Stimulated activated naive CD8-positive, alpha-beta T cell treated with anti-CD3 and anti-CD28 coated beads, Interleukin-15, Interleukin-2, amounts not matched to agents 100 ng/mL and 50 ng/mL, for 24 hours (primary cell): Measurements from ENCODE around the gene BRD2.

ENCODE experiments used
- H3K27ac Mint-ChIP-seq: one replicate; pipeline ENCODE4 v1.8.0; 2021; ENCODE audit warnings: mild to moderate bottlenecking, mixed read lengths
- H3K27me3 Mint-ChIP-seq: one replicate; pipeline ENCODE4 v1.8.0; 2021; ENCODE audit warnings: mixed read lengths
- H3K36me3 Mint-ChIP-seq: one replicate; pipeline ENCODE4 v1.8.0; 2021; ENCODE audit warnings: low read depth, mixed read lengths
- H3K4me1 Mint-ChIP-seq: one replicate; pipeline ENCODE4 v1.8.0; 2021; ENCODE audit warnings: low read depth, mixed read lengths
- H3K4me3 Mint-ChIP-seq: one replicate; pipeline ENCODE4 v1.8.0; 2021; ENCODE audit warnings: mild to moderate bottlenecking, mixed read lengths
- H3K9me3 Mint-ChIP-seq: one replicate; pipeline ENCODE4 v1.8.0; 2021; ENCODE audit warnings: mixed read lengths

The BRD2 gene

GRCh38 chr6:33017018-33017417, 48.6 kb downstream of the BRD2 start:
- H3K9me3 Mint-ChIP-seq, result no peaks in the 10 kb centered on the region
- H3K27me3 Mint-ChIP-seq, result no peaks in the 10 kb centered on the region
- H3K4me1 Mint-ChIP-seq, result peaks cover 48% of the 10 kb centered on the region
- no peak overlapping the region for H3K27ac Mint-ChIP-seq
- no peaks in the 10 kb centered on the region for H3K36me3 Mint-ChIP-seq
- H3K4me3 Mint-ChIP-seq, result no peak overlapping the region

- no peaks in the 10 kb centered on the region for H3K9me3 Mint-ChIP-seq
- H3K4me1 Mint-ChIP-seq, result peaks cover 48% of the 10 kb centered on the region
- no peaks in the 10 kb centered on the region for H3K36me3 Mint-ChIP-seq
- peak overlapping the region; percentile 77 for H3K4me3 Mint-ChIP-seq
- peak overlapping the region; percentile 92 for H3K27ac Mint-ChIP-seq
- H3K27me3 Mint-ChIP-seq, result no peaks in the 10 kb centered on the region
Observed at GRCh38 chr6:33017694-33018353, 49.4 kb downstream of the BRD2 start.

GRCh38 chr6:33018418-33018817, 50.0 kb downstream of the BRD2 start:
- Mint-ChIP-seq H3K4me1 (peaks cover 48% of the 10 kb centered on the region), H3K27ac (peak overlapping the region; percentile 92), H3K9me3 (no peaks in the 10 kb centered on the region), H3K27me3 (no peaks in the 10 kb centered on the region), H3K4me3 (peak overlapping the region; percentile 77), H3K36me3 (no peaks in the 10 kb centered on the region)

GRCh38 chr6:33018904-33019303, 50.5 kb downstream of the BRD2 start:
- Mint-ChIP-seq H3K4me3 (peak overlapping the region; percentile 77), H3K27ac (peak overlapping the region; percentile 88), H3K36me3 (no peaks in the 10 kb centered on the region), H3K27me3 (no peaks in the 10 kb centered on the region), H3K4me1 (peaks cover 48% of the 10 kb centered on the region), H3K9me3 (no peaks in the 10 kb centered on the region)

- Mint-ChIP-seq H3K27ac (peak overlapping the region; percentile 88), H3K4me1 (peaks cover 48% of the 10 kb centered on the region), H3K27me3 (no peaks in the 10 kb centered on the region), H3K36me3 (no peaks in the 10 kb centered on the region), H3K4me3 (peak overlapping the region; percentile 77), H3K9me3 (no peaks in the 10 kb centered on the region)
Observed at GRCh38 chr6:33019372-33019771, 51.0 kb downstream of the BRD2 start.

GRCh38 chr6:33021917-33022316, 53.5 kb downstream of the BRD2 start:
- Mint-ChIP-seq H3K27ac (no peak overlapping the region), H3K4me3 (no peak overlapping the region)

GRCh38 chr6:33023536-33023935, 55.1 kb downstream of the BRD2 start:
- no peak overlapping the region for H3K27ac Mint-ChIP-seq
- no peak overlapping the region for H3K4me3 Mint-ChIP-seq
- no peaks in the 10 kb centered on the region for H3K27me3 Mint-ChIP-seq
- H3K4me1 Mint-ChIP-seq, result peaks cover 31% of the 10 kb centered on the region
- no peaks in the 10 kb centered on the region for H3K36me3 Mint-ChIP-seq
- H3K9me3 Mint-ChIP-seq, result no peaks in the 10 kb centered on the region

More at GRCh38 chr6:33021917-33022316, 53.5 kb downstream of the BRD2 start:
- Mint-ChIP-seq H3K9me3 (no peaks in the 10 kb centered on the region), H3K36me3 (no peaks in the 10 kb centered on the region), H3K4me1 (peaks cover 38% of the 10 kb centered on the region), H3K27me3 (no peaks in the 10 kb centered on the region)

GRCh38 chr6:33024521-33024920, 56.1 kb downstream of the BRD2 start:
- H3K4me3 Mint-ChIP-seq, result no peak overlapping the region
- H3K4me1 Mint-ChIP-seq, result peaks cover 28% of the 10 kb centered on the region
- H3K27me3 Mint-ChIP-seq, result no peaks in the 10 kb centered on the region
- no peak overlapping the region for H3K27ac Mint-ChIP-seq
- no peaks in the 10 kb centered on the region for H3K9me3 Mint-ChIP-seq
- H3K36me3 Mint-ChIP-seq, result no peaks in the 10 kb centered on the region

- peak overlapping the region; percentile 2 for H3K4me3 Mint-ChIP-seq
Observed at GRCh38 chr6:33028220-33028849, 59.9 kb downstream of the BRD2 start.

GRCh38 chr6:33029328-33030184, 61.2 kb downstream of the BRD2 start:
- no peaks in the 10 kb centered on the region for H3K9me3 Mint-ChIP-seq
- H3K4me1 Mint-ChIP-seq, result peaks cover 31% of the 10 kb centered on the region
- H3K27ac Mint-ChIP-seq, result peak overlapping the region; percentile 72
- no peaks in the 10 kb centered on the region for H3K27me3 Mint-ChIP-seq
- H3K4me3 Mint-ChIP-seq, result no peak overlapping the region
- H3K36me3 Mint-ChIP-seq, result peaks cover under 1% of the 10 kb centered on the region

More at GRCh38 chr6:33028220-33028849, 59.9 kb downstream of the BRD2 start:
- peaks cover 31% of the 10 kb centered on the region for H3K4me1 Mint-ChIP-seq
- no peaks in the 10 kb centered on the region for H3K9me3 Mint-ChIP-seq
- H3K27ac Mint-ChIP-seq, result peak overlapping the region; percentile 78
- no peaks in the 10 kb centered on the region for H3K27me3 Mint-ChIP-seq
- H3K36me3 Mint-ChIP-seq, result no peaks in the 10 kb centered on the region

GRCh38 chr6:33030245-33030644, 61.9 kb downstream of the BRD2 start:
- H3K27me3 Mint-ChIP-seq, result peaks cover 3% of the 10 kb centered on the region
- H3K36me3 Mint-ChIP-seq, result peaks cover 6% of the 10 kb centered on the region
- peaks cover 4% of the 10 kb centered on the region for H3K9me3 Mint-ChIP-seq
- H3K4me1 Mint-ChIP-seq, result peaks cover 31% of the 10 kb centered on the region
- no peak overlapping the region for H3K4me3 Mint-ChIP-seq
- H3K27ac Mint-ChIP-seq, result peak overlapping the region; percentile 72
